A549 (cell line): ENCODE results near the gene PPP1R1B. TPM values are rescaled to one million over a fixed set of nuclear protein-coding genes. Genes with fewer than 3 reads are reported as not detected.

Experiments used
- ATAC-seq, 2 experiments: fragments of 200-7000 bp in 1 of 2; fragments of >200 bp in 1 of 2; cut with Nextera tagmentation in 1 of 2; cut with Tn5 transposase in 1 of 2; 3 replicates each; pipeline versions ENCODE4 v1.8.0 to v1.9.1; 2018 to 2020; ENCODE audit warnings: mild to moderate bottlenecking in 1 of 2, moderate library complexity in 1 of 2
- CTCF ChIA-PET: fragments of 300-600 bp; sonication (Branson Sonifier 250); formaldehyde crosslinking; extraction: SDS; loops from one replicate; lab custom pipeline; 2021; ENCODE audit warnings: antibody characterized with exemption, inconsistent platforms; lab: Yijun Ruan, JAX
- POLR2A ChIA-PET: fragments of 350-600 bp; formaldehyde crosslinking; extraction: SDS; loops from one replicate; lab custom pipeline; 2021; ENCODE audit warnings: antibody characterized with exemption, inconsistent platforms; lab: Yijun Ruan, JAX
- DNase-seq, 2 experiments: peaks; one replicate each; pipeline versions ENCODE4 v3.0.0 to v3.0.0-alpha.2; 2011 to 2016; ENCODE audit warnings: low read depth in 1 of 2, low spot score in 1 of 2
- FAIRE-seq: peaks from 2 replicates; lab custom pipeline; 2011; peaks lifted over from hg19 to GRCh38; lab: Jason Lieb, UNC
- H3K27ac ChIP-seq, 2 experiments: fragments of >200 bp; sonication (Bioruptor Twin); formaldehyde crosslinking; 3 replicates each; pipeline ENCODE4 v1.5.1; 2016 to 2017
- H3K4me1 ChIP-seq: fragments of >200 bp; sonication (Bioruptor Twin); formaldehyde crosslinking; 3 replicates; pipeline ENCODE4 v1.6.1; 2016
- H3K4me2 ChIP-seq: fragments of >200 bp; sonication (Bioruptor Twin); formaldehyde crosslinking; 3 replicates; pipeline ENCODE4 v1.6.1; 2016
- H3K4me3 ChIP-seq: fragments of >200 bp; sonication (Bioruptor Twin); formaldehyde crosslinking; 3 replicates; pipeline ENCODE4 v1.5.1; 2016
- H3K9me3 ChIP-seq: fragments of >200 bp; sonication (Bioruptor Twin); formaldehyde crosslinking; 3 replicates; pipeline ENCODE4 v1.6.1; 2016
- BHLHE40 ChIP-seq: IDR thresholded peaks from 2 replicates; pipeline ENCODE4 v1.6.1; 2012; ENCODE audit warnings: low read depth, low read length, inconsistent platforms
- CEBPB ChIP-seq, 2 experiments: fragments of >200 bp in 1 of 2; sonication (Bioruptor Twin) in 1 of 2; formaldehyde crosslinking in 1 of 2; IDR thresholded peaks; 2 replicates each; pipeline ENCODE4 v1.6.1; 2012 to 2016
- CHD2 ChIP-seq: fragments of 150-350 bp; IDR thresholded peaks from 2 replicates; pipeline ENCODE4 v1.6.1; 2014; ENCODE audit warnings: low read length; ENCODE audit not compliant: partially characterized antibody
- EHF ChIP-seq: fragments of 250-450 bp; sonication (Bioruptor Pico); IDR thresholded peaks from 2 replicates; pipeline ENCODE4 v1.5.0; 2020; ENCODE audit warnings: mild to moderate bottlenecking
- EHMT2 ChIP-seq: fragments of 200-600 bp; sonication (generic); IDR thresholded peaks from 2 replicates; pipeline ENCODE4 v1.6.1; 2016; ENCODE audit warnings: antibody characterized with exemption, low read depth, mild to moderate bottlenecking, moderate library complexity
- ESRRA ChIP-seq: fragments of 150-350 bp; IDR thresholded peaks from 2 replicates; pipeline ENCODE4 v1.6.1; 2014; ENCODE audit warnings: mild to moderate bottlenecking, low read length, borderline replicate concordance
- FOSL2 ChIP-seq, 2 experiments: fragments of 450-650 bp in 1 of 2; fragments of >200 bp in 1 of 2; sonication (Bioruptor Twin) in 1 of 2; formaldehyde crosslinking; IDR thresholded peaks; 2 replicates each; pipeline versions ENCODE4 v1.5.0 to v1.6.1; 2016 to 2020; ENCODE audit warnings: mild to moderate bottlenecking in 1 of 2, moderate library complexity in 1 of 2
- HOXA7 ChIP-seq: fragments of 250-450 bp; sonication (Bioruptor Pico); IDR thresholded peaks from 2 replicates; pipeline ENCODE4 v1.5.0; 2020; ENCODE audit warnings: mild to moderate bottlenecking, moderate library complexity
- MAZ ChIP-seq: fragments of 150-350 bp; IDR thresholded peaks from 2 replicates; pipeline ENCODE4 v1.6.1; 2014; ENCODE audit warnings: antibody characterized with exemption, low read depth, low read length, borderline replicate concordance
- PHF8 ChIP-seq: fragments of 200-600 bp; sonication (generic); IDR thresholded peaks from 2 replicates; pipeline ENCODE4 v1.6.1; 2016; ENCODE audit warnings: low read depth, mild to moderate bottlenecking, antibody characterized with exemption, moderate library complexity, borderline replicate concordance
- RNF2 ChIP-seq: fragments of 200-600 bp; sonication (generic); IDR thresholded peaks from 2 replicates; pipeline ENCODE4 v1.6.1; 2016; ENCODE audit warnings: low read depth, mild to moderate bottlenecking, antibody characterized with exemption, moderate library complexity, borderline replicate concordance
- SREBF2 ChIP-seq: fragments of 450-650 bp; IDR thresholded peaks from 2 replicates; pipeline ENCODE4 v1.6.1; 2014; ENCODE audit warnings: mild to moderate bottlenecking, moderate library complexity
- TP53 ChIP-seq: fragments of 250-450 bp; sonication (Bioruptor Pico); IDR thresholded peaks from 2 replicates; pipeline ENCODE4 v1.5.0; 2021; ENCODE audit warnings: mild to moderate bottlenecking, moderate library complexity
- ZNF302 ChIP-seq: fragments of 250-450 bp; sonication (Bioruptor Pico); IDR thresholded peaks from 2 replicates; pipeline ENCODE4 v1.9.0; 2021; ENCODE audit warnings: inconsistent platforms, mild to moderate bottlenecking, moderate library complexity
- WGBS: methylation state at CpG from one replicate; pipeline ENCODE4 v1.1.6; 2017; ENCODE audit errors: missing lambda C conversion rate; 5-methylcytosine and 5-hydroxymethylcytosine counted together
- polyA plus RNA-seq, 4 experiments: library from polyadenylated mRNA; depleted of rRNA in 3 of 4; stranded (reverse); fragments of >200 nt; fragmentation: RNase III in 1 of 4; extraction: RNeasy Plus Mini Kit Qiagen cat#74134 plus additional on column Dnase treatment in 1 of 4; gene quantifications; 2 replicates in 3 of 4; 3 replicates in 1 of 4; pipeline ENCODE4 v1.2.3, GENCODE V29; 2011 to 2017
- TF ChIP-seq, protein P1 (sequence below): IDR thresholded peaks from 2 replicates; pipeline ENCODE4 v1.6.1; 2012; ENCODE audit warnings: low read depth, borderline replicate concordance
- TF ChIP-seq, protein P2 (sequence below): fragments of >200 bp; sonication (Bioruptor Twin); formaldehyde crosslinking; IDR thresholded peaks from 3 replicates; pipeline ENCODE4 v1.6.1; 2016

Gene PPP1R1B
- polyA plus RNA-seq, 2 of the 4 experiments (the other 2 are of a cell fraction) = 0.10 TPM; not detected in 1

DNA sequence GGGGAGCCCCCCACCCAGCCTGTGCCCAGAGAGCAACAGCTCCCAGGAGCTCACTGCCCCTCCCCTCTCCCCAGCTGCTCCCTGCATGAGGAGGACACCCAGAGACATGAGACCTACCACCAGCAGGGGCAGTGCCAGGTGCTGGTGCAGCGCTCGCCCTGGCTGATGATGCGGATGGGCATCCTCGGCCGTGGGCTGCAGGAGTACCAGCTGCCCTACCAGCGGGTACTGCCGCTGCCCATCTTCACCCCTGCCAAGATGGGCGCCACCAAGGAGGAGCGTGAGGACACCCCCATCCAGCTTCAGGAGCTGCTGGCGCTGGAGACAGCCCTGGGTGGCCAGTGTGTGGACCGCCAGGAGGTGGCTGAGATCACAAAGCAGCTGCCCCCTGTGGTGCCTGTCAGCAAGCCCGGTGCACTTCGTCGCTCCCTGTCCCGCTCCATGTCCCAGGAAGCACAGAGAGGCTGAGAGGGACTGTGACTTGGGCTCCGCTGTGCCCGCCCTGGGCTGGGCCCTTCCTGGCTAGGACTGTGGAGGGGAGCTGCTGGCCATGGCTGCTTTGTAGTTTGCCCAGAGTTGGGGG lies 39.0 kb downstream of the PPP1R1B start:
- TF ChIP-seq ZNF302 (CRISPR knock-in tag) (no peak), ESRRA (no peak), SREBF2 (no peak), CEBPB (IDR thresholded peaks at IDR 0.05) (no peak), EHMT2 (no peak), PHF8 (no peak), HOXA7 (no peak), MAZ (no peak), CHD2 (no peak)
- H3K4me3 ChIP-seq = no peak overlapping the region
- ChIA-PET CTCF (interaction anchor here (0.7 to 50.7 kb wide), 16 partner anchors 9 to 315 kb away, joined by 3 to 1391 read pairs (median 4); partner anchors contain the start of genes ERBB2, MIEN1, PGAP3 and PPP1R1B), POLR2A (interaction anchor here (0.7 to 1.5 kb wide), 4 partner anchors 22 to 64 kb away, joined by 3 to 5 read pairs (median 4); partner anchors contain the start of genes ERBB2 and PGAP3)
- FAIRE-seq = no peak
- peaks cover 61% of the 10 kb centered on the region for H3K4me1 ChIP-seq
- peak; percentile 60 to 69 for ATAC-seq
- WGBS = 58% methylated on average over 9 of the region's 17 CpGs
- peak overlapping the region in 1 of 2 experiments; percentile 44; a peak in 3 of 6 replicates for H3K27ac ChIP-seq
- peak; percentile 62 to 91 for DNase-seq
- peak overlapping the region; percentile 24 for H3K4me2 ChIP-seq
- no peaks in the 10 kb centered on the region for H3K9me3 ChIP-seq

DNA sequence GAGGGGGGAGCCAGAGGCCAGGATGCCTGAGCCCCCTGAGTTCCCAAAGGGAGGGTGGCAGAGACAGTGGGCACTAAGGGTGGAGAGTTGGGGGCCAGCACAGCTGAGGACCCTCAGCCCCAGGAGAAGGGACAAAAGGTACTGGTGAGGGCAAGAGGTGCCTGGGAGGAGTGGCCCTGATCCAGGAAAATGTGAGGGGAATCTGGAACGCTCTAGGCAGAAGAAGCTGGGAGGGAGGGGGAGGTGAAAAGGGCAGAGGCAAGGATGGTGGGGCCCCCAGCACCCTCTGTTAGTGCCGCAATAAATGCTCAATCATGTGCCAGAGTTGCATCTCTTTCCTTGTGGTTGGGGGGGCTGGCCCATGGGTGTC lies 39.5 kb downstream of the PPP1R1B start:
- peaks cover 61% of the 10 kb centered on the region for H3K4me1 ChIP-seq
- CTCF ChIA-PET = interaction anchor here (0.6 to 50.7 kb wide), 15 partner anchors 9 to 314 kb away, joined by 3 to 1391 read pairs (median 4); partner anchors contain the start of genes ERBB2, MIEN1, PGAP3 and PPP1R1B
- 57% methylated on average over 2 of the region's 2 CpGs for WGBS

DNA sequence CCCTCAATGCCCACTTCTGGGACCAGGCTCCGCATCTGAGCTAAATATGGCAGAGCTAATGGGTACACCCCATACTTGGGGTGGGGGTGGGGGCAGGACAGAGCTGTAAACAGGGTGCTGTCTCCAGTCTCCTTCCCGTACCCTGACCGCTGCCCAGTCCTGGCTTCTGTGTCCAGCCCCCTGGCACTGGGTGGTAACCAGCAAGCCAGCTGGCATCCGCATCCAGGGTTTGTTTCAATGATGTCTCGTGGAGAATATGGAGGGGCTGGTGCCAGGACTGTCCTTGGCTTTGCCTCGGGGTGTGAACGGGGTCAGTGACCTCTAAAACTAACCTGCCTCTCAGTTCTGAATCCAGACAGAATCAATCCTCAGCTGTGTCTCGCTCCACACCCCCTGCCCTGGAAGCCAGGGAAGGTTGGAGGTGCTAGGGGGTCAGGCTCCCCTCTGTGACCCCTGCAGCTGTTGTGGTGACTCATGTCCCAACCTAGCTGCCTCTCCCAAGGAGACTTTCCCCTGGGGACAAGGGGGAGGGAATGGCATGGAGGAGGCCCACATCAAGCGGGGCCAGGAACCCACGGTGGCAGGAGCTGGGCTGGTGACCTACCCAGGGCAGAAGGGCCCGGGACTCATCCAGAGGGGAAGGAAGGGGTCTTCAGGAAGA lies 40.0 kb downstream of the PPP1R1B start:
- 59% methylated on average over 10 of the region's 11 CpGs for WGBS
- no peak overlapping the region for H3K4me3 ChIP-seq
- H3K4me1 ChIP-seq = peaks cover 61% of the 10 kb centered on the region
- H3K9me3 ChIP-seq = no peaks in the 10 kb centered on the region
- H3K4me2 ChIP-seq = peak overlapping the region; percentile 87
- no peak for ATAC-seq
- peak in 1 of 2 experiments; percentile 35 for DNase-seq
- ChIA-PET CTCF (interaction anchor here (0.6 to 50.7 kb wide), 12 partner anchors 8 to 314 kb away, joined by 3 to 1391 read pairs (median 4); partner anchors contain the start of genes ERBB2, MIEN1, PGAP3 and PPP1R1B), POLR2A (interaction anchor here (0.7 to 1.5 kb wide), 3 partner anchors 21 to 63 kb away, joined by 4 to 5 read pairs (median 4); partner anchors contain the start of genes ERBB2 and PGAP3)
- peak overlapping the region in 1 of 2 experiments; percentile 44; a peak in 3 of 6 replicates for H3K27ac ChIP-seq
- TF ChIP-seq TP53 (no peak), RNF2 (no peak), CHD2 (no peak), EHMT2 (no peak), FOSL2 (IDR thresholded peaks at IDR 0.05) (no peak), FOSL2 (CRISPR knock-in tag; IDR thresholded peaks at IDR 0.05) (peak; percentile 44)
- TF ChIP-seq, protein P1, sequence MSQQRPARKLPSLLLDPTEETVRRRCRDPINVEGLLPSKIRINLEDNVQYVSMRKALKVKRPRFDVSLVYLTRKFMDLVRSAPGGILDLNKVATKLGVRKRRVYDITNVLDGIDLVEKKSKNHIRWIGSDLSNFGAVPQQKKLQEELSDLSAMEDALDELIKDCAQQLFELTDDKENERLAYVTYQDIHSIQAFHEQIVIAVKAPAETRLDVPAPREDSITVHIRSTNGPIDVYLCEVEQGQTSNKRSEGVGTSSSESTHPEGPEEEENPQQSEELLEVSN = no peak
- FAIRE-seq = no peak

More for the DNA sequence above, 39.5 kb downstream of the PPP1R1B start:
- Histone ChIP-seq H3K9me3 (no peaks in the 10 kb centered on the region), H3K4me2 (peak overlapping the region; percentile 24), H3K4me3 (no peak overlapping the region), H3K27ac (peak overlapping the region in 1 of 2 experiments; percentile 44; a peak in 3 of 6 replicates)
- peak in 1 of 2 experiments; percentile 28 for DNase-seq
- no peak for FAIRE-seq
- POLR2A ChIA-PET = interaction anchor here (0.7 to 1.5 kb wide), 3 partner anchors 22 to 63 kb away, joined by 4 to 5 read pairs (median 4); partner anchors contain the start of genes ERBB2 and PGAP3
- no peak for ATAC-seq
- TF ChIP-seq, protein P2, sequence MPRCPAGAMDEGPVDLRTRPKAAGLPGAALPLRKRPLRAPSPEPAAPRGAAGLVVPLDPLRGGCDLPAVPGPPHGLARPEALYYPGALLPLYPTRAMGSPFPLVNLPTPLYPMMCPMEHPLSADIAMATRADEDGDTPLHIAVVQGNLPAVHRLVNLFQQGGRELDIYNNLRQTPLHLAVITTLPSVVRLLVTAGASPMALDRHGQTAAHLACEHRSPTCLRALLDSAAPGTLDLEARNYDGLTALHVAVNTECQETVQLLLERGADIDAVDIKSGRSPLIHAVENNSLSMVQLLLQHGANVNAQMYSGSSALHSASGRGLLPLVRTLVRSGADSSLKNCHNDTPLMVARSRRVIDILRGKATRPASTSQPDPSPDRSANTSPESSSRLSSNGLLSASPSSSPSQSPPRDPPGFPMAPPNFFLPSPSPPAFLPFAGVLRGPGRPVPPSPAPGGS = no peak
- TF ChIP-seq BHLHE40 (no peak), EHF (CRISPR knock-in tag) (no peak), HOXA7 (no peak)
- TF ChIP-seq, all 56 proteins: peak for 0
